GM04503 (cell line): Measurements from ENCODE around the gene TNFSF9.
"Not testable (repeated sequence)": the region's sequence is repeated elsewhere in the genome, so short reads cannot be mapped to it uniquely, and the experiment has no call there.

Experiments used
- DNase-seq: peaks from one replicate; pipeline ENCODE4 v3.0.0-alpha.2; 2012; ENCODE audit warnings: low read depth

TNFSF9 gene

DNA sequence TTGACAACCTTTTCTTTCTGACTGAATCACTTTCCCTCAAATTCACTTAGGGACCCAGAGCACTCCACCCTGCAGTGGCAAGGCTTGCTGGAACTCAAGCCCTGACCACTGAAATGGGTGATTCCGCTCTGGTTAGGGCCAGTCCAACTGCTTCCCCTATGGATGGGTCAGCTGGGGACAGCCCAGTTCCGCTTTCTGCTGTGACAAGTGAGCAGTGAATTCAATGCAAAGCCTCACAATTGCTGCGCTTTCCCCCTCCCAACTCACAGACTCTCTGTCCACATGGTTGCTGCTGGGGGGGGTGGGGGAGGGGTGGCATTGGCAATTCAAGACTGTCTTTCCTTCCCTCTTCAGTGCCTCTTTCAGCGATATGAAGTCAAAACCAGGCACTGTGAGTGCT is 41.4 kb downstream of the TNFSF9 start:
- no peak for DNase-seq

DNA sequence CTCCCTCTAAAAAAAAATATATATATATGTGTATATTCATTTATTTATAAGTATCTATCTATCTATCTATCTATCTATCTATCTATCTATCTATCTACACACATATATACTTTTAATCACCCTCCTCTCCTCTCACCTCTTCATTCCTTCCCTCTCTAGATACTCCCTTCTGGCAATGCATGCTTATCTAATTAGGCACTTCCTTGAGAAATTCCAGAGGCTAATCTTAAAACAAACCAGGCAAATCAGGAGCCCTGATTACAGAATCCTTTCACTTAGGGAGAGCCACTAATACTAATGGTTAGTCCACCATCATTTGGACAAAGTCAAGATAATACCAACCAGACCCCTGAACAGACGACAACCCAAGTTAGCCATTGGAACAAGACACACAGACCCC is 42.5 kb downstream of the TNFSF9 start:
- DNase-seq = no peak

DNA sequence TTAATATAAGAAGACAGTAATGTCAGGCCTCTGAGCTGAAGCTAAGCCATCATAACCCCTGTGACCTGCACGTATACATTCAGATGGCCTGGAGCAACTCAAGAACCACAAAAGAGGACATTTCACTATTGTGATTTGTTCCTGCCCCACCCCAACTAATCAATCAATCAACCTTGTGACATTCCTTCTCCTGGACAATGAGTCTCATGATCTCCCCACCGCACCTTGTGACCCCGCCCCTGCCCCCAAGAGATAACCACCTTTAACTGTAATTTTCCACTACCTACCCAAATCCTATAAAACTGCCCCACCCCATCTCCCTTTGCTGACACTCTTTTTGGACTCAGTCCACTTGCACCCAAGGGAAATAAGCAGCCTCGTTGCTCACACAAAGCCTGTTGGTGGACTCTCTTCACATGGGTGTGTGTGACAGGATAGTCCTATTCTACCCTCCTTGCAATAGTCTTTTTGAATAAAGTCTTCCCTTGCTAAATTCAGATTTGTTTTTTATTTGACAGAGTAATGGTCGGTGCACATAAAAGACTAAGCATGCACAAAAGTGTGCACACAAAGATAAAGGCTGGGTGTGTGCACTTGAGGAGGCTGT is 46.1 kb downstream of the TNFSF9 start:
- DNase-seq = no peak

DNA sequence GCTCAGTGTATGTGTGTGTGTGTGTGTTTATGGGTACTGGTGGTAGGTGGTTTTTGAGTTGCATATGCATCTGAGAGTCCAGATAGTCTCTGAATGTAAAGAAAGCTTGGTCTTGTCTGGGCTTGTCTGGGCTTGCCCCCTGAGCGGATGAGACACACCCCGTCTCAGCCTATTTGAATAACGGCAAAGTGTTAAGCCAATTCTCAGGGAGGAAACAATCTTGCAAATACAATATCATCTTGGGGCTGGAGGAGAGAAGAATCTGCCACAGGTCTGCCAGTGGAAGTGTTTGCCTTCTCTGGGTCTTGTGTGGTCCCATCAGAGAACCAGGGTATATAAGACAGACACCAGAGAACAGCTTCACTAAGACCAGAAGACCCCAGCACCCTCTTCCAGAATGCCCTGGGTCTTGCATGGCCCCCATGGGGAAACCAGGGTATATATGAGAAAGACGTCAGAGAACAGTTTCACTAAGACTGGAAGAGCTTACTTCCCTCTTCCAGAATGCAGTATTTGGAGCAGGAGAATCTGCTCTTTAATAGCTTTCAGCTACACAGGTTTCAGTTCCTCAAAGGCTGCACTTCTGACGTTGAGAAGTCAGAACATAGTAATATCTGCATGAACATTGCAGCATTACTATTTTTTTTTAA is 46.8 kb downstream of the TNFSF9 start:
- DNase-seq = no peak

DNA sequence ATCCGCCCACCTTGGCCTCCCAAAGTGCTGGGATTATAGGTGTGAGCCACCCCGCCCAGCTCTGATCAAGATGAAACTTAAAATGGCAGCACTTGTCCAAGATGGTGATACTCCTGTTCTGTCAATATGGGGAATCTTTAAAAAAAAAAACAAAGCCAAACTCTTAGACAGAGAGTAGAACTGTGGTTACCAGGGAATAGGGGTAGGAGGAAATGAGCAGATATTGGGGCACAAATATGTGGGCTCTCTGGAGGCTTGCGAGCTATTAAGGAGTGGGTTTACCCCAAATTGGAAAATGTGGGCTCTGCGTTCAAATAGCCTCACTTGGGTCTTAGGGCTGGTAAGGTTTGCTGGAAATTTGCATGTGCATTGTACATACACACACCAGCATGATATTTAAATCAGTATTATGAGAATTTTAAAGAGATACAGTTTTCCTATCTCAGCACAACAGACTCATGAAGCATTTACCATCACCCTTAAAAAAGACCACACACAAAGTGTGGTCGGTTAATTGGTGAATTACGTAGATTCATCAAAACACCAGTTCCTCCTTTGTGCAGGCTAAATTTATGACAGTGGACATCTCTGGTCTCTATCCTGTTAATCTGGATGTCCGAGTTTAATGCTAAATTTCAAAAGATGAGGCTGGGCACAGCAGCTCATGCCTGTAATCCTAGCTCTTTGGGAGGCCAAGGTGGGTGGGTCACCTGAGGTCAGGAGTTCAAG is 48.8 kb downstream of the TNFSF9 start:
- DNase-seq = no peak

DNA sequence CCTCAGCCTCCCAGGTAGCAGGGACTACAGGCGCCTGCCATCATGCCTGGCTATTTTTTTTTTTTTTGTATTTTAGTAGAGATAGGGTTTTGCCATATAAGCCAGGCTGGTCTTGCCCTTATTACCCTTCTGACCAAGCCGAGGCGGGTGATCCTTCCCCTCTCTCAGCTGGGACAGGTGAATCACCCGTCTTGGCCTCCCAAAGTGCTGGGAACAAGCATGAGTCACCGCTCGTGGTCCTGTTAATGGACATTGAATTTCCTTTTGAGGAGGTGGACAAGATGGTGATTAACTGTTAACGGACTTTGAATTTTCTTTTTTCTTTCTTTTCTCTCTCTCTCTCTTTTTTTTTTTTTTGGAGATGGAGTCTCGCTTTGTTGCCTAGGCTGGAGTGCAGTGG is 49.5 kb downstream of the TNFSF9 start:
- no peak for DNase-seq

DNA sequence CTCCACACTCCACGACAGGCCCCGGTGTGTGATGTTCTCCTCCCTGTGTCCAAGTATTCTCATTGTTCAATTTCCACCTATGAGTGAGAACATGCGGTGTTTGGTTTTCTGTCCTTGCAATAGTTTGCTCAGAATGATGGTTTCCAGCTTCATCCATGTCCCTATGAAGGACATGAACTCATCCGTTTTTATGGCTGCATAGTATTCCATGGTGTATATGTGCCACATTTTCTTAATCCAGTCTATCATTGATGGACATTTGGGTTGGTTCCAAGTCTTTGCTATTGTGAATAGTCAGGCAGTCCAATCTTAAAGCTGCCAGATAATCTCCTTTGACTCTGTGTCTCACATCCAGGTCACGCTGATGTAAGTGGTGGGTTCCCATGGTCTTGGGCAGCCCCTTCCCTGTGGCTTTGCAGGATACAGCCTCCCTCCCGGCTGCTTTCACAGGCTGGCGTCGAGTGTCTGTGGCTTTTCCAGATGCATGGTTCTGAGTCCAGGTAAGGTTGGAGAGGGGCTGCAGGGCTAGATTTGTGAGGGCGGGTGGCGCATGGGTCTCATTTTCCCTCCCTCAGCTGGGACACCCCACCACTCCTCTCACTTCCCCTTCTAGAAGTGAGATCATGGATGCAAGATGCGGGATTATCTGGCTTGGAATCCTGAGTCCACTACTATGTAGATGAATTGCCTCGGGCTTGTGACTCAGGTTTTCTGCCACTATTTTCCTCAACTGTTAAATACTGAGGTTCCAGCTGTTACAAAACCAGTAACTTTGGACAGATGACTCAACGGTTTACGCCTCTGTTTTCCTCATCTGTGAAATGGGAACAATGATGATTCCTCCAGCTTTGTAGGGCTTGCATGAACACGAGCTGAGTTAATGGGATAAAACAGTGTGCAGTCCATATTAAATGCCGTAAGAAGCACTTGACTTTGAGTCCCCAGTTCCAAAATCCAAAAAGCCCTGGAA is 52.0 kb downstream of the TNFSF9 start:
- DNase-seq = not testable (repeated sequence)
